Embryonic facial prominence (tissue), 1 donor: ENCODE measurements around the gene ATP5MC2.
"Not testable (repeated sequence)": the region's sequence is repeated elsewhere in the genome, so short reads cannot be mapped to it uniquely, and the experiment has no call there.

ENCODE experiments used
- DNase-seq: peaks from one replicate; pipeline ENCODE4 v3.0.0-alpha.2; 2016; ENCODE audit errors: extremely low spot score

The ATP5MC2 gene

GRCh38 chr12:53646300-53646699 is 29.6 kb downstream of the ATP5MC2 start:
- not testable (repeated sequence) for DNase-seq

GRCh38 chr12:53645165-53645564 is 30.7 kb downstream of the ATP5MC2 start:
- no peak for DNase-seq

- DNase-seq, result no peak
Observed at GRCh38 chr12:53644133-53644532, 31.8 kb downstream of the ATP5MC2 start.

- DNase-seq, result no peak
Observed at GRCh38 chr12:53643232-53643979, 32.5 kb downstream of the ATP5MC2 start.

- no peak for DNase-seq
Observed at GRCh38 chr12:53638057-53638456, 37.8 kb downstream of the ATP5MC2 start.

- DNase-seq, result no peak
Observed at GRCh38 chr12:53636641-53637040, 39.2 kb downstream of the ATP5MC2 start.

GRCh38 chr12:53635708-53636107 is 40.2 kb downstream of the ATP5MC2 start:
- DNase-seq, result not testable (repeated sequence)

GRCh38 chr12:53631721-53632120 is 44.2 kb downstream of the ATP5MC2 start:
- DNase-seq, result no peak

GRCh38 chr12:53627919-53628318 is 48.0 kb downstream of the ATP5MC2 start:
- DNase-seq, result no peak

- DNase-seq, result no peak
Observed at GRCh38 chr12:53626702-53627169, 49.1 kb downstream of the ATP5MC2 start.

GRCh38 chr12:53625946-53626701 is 49.8 kb downstream of the ATP5MC2 start, which contains the start of gene ATF7:
Gene ATF7, minus strand, starts transcription at chr12:53626382. Its CDS starts 25,382 bp downstream, at chr12:53601000.
- DNase-seq, result peak; percentile 98

GRCh38 chr12:53625373-53625945 is 50.4 kb downstream of the ATP5MC2 start:
- no peak for DNase-seq

- DNase-seq, result no peak
Observed at GRCh38 chr12:53624956-53625355, 50.9 kb downstream of the ATP5MC2 start.

- no peak for DNase-seq
Observed at GRCh38 chr12:53624458-53624857, 51.4 kb downstream of the ATP5MC2 start.

GRCh38 chr12:53623548-53624385 is 52.1 kb downstream of the ATP5MC2 start:
- no peak for DNase-seq

- no peak for DNase-seq
Observed at GRCh38 chr12:53622724-53623123, 53.2 kb downstream of the ATP5MC2 start.

GRCh38 chr12:53618275-53618674 is 57.6 kb downstream of the ATP5MC2 start:
- no peak for DNase-seq

GRCh38 chr12:53617700-53618099 is 58.2 kb downstream of the ATP5MC2 start:
- DNase-seq, result no peak

GRCh38 chr12:53616950-53617349 is 58.9 kb downstream of the ATP5MC2 start:
- DNase-seq, result no peak
